Sigmoid colon (tissue), 4 donors: ENCODE data around the gene THBS1.

Experiments used
- EP300 ChIP-seq, 4 donors: sonication (generic); formaldehyde crosslinking; IDR thresholded peaks; one replicate each; pipeline ENCODE4 v1.6.1; 2017; ENCODE audit warnings: antibody characterized with exemption in 4 of 4
- POLR2A ChIP-seq, 2 donors: fragments of 450-650 bp; IDR thresholded peaks; one replicate each; pipeline ENCODE4 v1.6.1; 2016; ENCODE audit warnings: antibody characterized with exemption in 2 of 2, mild to moderate bottlenecking in 2 of 2, moderate library complexity in 2 of 2
- POLR2AphosphoS5 ChIP-seq, 4 donors: sonication (generic); formaldehyde crosslinking; IDR thresholded peaks; one replicate each; pipeline ENCODE4 v1.6.1; 2017; ENCODE audit warnings: antibody characterized with exemption in 4 of 4
- TF ChIP-seq, protein P1 (sequence below), 4 experiments: fragments of 450-650 bp in 3 of 4; fragments of 200-600 bp in 1 of 4; IDR thresholded peaks; one replicate each; pipeline ENCODE4 v1.5.1; 2016 to 2019; ENCODE audit warnings: antibody characterized with exemption in 4 of 4, mild to moderate bottlenecking in 3 of 4, moderate library complexity in 2 of 4

DNA sequence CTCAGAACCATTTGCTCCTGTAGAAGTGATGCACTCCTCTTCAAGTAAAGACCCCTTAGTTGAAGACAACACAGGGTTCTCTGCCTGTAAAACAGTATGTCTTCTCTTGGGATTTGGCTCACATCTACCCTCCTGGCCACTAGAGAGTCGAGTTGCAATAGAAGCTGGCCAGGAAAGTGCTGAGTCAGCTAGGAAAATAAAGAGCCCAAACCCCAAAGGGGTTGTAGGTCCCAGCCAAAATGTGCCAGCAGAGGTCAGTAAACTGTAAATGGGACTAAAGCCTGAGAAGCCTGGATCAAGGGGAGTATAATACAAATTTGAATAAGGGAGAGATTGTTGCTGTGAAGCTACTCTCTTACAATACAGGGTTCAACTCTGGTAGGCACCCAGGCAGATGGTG, 37.2 kb upstream of the THBS1 start:
- TF ChIP-seq, protein P1, sequence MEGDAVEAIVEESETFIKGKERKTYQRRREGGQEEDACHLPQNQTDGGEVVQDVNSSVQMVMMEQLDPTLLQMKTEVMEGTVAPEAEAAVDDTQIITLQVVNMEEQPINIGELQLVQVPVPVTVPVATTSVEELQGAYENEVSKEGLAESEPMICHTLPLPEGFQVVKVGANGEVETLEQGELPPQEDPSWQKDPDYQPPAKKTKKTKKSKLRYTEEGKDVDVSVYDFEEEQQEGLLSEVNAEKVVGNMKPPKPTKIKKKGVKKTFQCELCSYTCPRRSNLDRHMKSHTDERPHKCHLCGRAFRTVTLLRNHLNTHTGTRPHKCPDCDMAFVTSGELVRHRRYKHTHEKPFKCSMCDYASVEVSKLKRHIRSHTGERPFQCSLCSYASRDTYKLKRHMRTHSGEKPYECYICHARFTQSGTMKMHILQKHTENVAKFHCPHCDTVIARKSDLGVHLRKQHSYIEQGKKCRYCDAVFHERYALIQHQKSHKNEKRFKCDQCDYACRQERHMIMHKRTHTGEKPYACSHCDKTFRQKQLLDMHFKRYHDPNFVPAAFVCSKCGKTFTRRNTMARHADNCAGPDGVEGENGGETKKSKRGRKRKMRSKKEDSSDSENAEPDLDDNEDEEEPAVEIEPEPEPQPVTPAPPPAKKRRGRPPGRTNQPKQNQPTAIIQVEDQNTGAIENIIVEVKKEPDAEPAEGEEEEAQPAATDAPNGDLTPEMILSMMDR (IDR thresholded peaks at IDR 0.05), result no peak
- TF ChIP-seq POLR2AphosphoS5 (IDR thresholded peaks at IDR 0.05) (no peak), POLR2A (IDR thresholded peaks at IDR 0.05) (no peak), EP300 (IDR thresholded peaks at IDR 0.05) (no peak)
